Testis (tissue), 5 donors: Measurements from ENCODE around the gene RNASE12. TPM values are rescaled to one million over a fixed set of nuclear protein-coding genes. Genes with fewer than 3 reads are reported as not detected.

ENCODE experiments used
- DNase-seq: peaks from one replicate; pipeline ENCODE4 v3.0.0-alpha.2; 2019
- H3K27ac ChIP-seq, 2 donors: fragments of 200-600 bp; sonication (generic); one replicate each; pipeline ENCODE4 v1.5.1; 2019
- H3K27me3 ChIP-seq: fragments of 200-600 bp; sonication (generic); one replicate; pipeline ENCODE4 v1.5.1; 2019
- H3K36me3 ChIP-seq: fragments of 200-600 bp; sonication (generic); one replicate; pipeline ENCODE4 v1.5.1; 2017; ENCODE audit warnings: low read depth; ENCODE audit errors: missing control alignments
- H3K4me1 ChIP-seq: fragments of 200-600 bp; sonication (generic); one replicate; pipeline ENCODE4 v1.5.1; 2019
- H3K4me3 ChIP-seq, 2 donors: fragments of 200-600 bp; sonication (generic); one replicate each; pipeline ENCODE4 v1.5.1; 2017 to 2019
- H3K9me3 ChIP-seq: fragments of 200-600 bp; sonication (generic); one replicate; pipeline ENCODE4 v1.5.1; 2017
- CTCF ChIP-seq, 3 experiments: fragments of 450-650 bp in 2 of 3; fragments of 200-600 bp in 1 of 3; sonication (generic) in 1 of 3; IDR thresholded peaks; one replicate each; pipeline ENCODE4 v1.5.1; 2016 to 2019; ENCODE audit warnings: antibody characterized with exemption in 3 of 3, mild to moderate bottlenecking in 2 of 3, moderate library complexity in 1 of 3
- POLR2A ChIP-seq: fragments of 450-650 bp; IDR thresholded peaks from one replicate; pipeline ENCODE4 v1.6.1; 2017; ENCODE audit warnings: antibody characterized with exemption, mild to moderate bottlenecking, moderate library complexity
- WGBS, 2 donors: methylation state at CpG; one replicate each; pipeline ENCODE4 v1.1.5; 2018; 5-methylcytosine and 5-hydroxymethylcytosine counted together
- intact Hi-C: fragments of 100-400 bp; cut with DNase I; formaldehyde crosslinking; loops from one replicate; pipeline ENCODE4 v1.15.1; 2023; ENCODE audit warnings: low total_unique reads
- long read RNA-seq, 2 donors: transcript quantifications; one replicate each; lab custom pipeline, GENCODE V29; 2026
- polyA plus RNA-seq: library from polyadenylated mRNA; stranded (reverse); fragments of 350-450 nt; fragmentation: Illumina TruSeq; extraction: RNeasy Lipid Tissue Mini Kit (QIAGEN cat#74804); gene quantifications from one replicate; pipeline ENCODE4 v1.2.3, GENCODE V29; 2014; ENCODE audit warnings: low read depth, low replicate concordance; ENCODE audit not compliant: insufficient read depth
- total RNA-seq, 2 donors: library from RNA; depleted of rRNA; stranded (reverse); fragments of >200 nt; gene quantifications; one replicate each; pipeline ENCODE4 v1.2.3, GENCODE V29; 2016

The RNASE12 gene
- total RNA-seq (not detected), polyA plus RNA-seq (1.3 TPM)
- long read RNA-seq, donor 1 = 0 reads
- long read RNA-seq, donor 2 = 0 reads

- Histone ChIP-seq H3K27me3 (no peaks in the 10 kb centered on the region), H3K4me3 (no peak within 1 kb of the TSS), H3K9me3 (no peaks in the 10 kb centered on the region), H3K4me1 (no peaks in the 10 kb centered on the region), H3K36me3 (no peaks in the 10 kb centered on the region), H3K27ac (no peak within 1 kb of the TSS)
- no peak for TF ChIP-seq CTCF (IDR thresholded peaks at IDR 0.05)
- TF ChIP-seq POLR2A = no peak
- intact Hi-C loops = no loop called here
- no peak for DNase-seq
- WGBS, 2 donors = 74 to 78% methylated on average over 4 of the region's 4 CpGs
Measured at GRCh38 chr14:20591235-20591634, at the start of gene RNASE12. Gene RNASE12, minus strand, starts transcription at chr14:20591376. Its CDS starts 653 bp downstream, at chr14:20590723.

- peaks cover 18% of the 10 kb centered on the region for H3K4me1 ChIP-seq
- H3K4me3 ChIP-seq = peak overlapping the region; percentile 20 to 39
- no peaks in the 10 kb centered on the region for H3K9me3 ChIP-seq
- no peak for DNase-seq
- H3K27me3 ChIP-seq = no peaks in the 10 kb centered on the region
- intact Hi-C loops = no loop called here
- TF ChIP-seq CTCF (IDR thresholded peaks at IDR 0.05) (no peak), POLR2A (no peak)
- H3K36me3 ChIP-seq = no peaks in the 10 kb centered on the region
- WGBS, 2 donors = 7 to 13% methylated on average over 43 to 45 of the region's 45 CpGs
- H3K27ac ChIP-seq = peak overlapping the region in 1 of 2 donors; percentile 18
Measured at GRCh38 chr14:20632831-20633691, 41.9 kb upstream of the RNASE12 start.

GRCh38 chr14:20632448-20632830 lies 41.3 kb upstream of the RNASE12 start:
- peak overlapping the region; percentile 20 to 39 for H3K4me3 ChIP-seq
- no peaks in the 10 kb centered on the region for H3K27me3 ChIP-seq
- H3K9me3 ChIP-seq = no peaks in the 10 kb centered on the region
- intact Hi-C loops = no loop called here
- H3K4me1 ChIP-seq = peaks cover 18% of the 10 kb centered on the region
- no peak for DNase-seq
- 7 to 9% methylated on average over 19 of the region's 19 CpGs for WGBS, 2 donors
- no peak for TF ChIP-seq POLR2A
- TF ChIP-seq CTCF (IDR thresholded peaks at IDR 0.05) = no peak
- H3K36me3 ChIP-seq = no peaks in the 10 kb centered on the region
- peak overlapping the region in 1 of 2 donors; percentile 9 for H3K27ac ChIP-seq

GRCh38 chr14:20631880-20632389 lies 40.8 kb upstream of the RNASE12 start:
- intact Hi-C loops = no loop called here
- Histone ChIP-seq H3K27ac (peak overlapping the region in 1 of 2 donors; percentile 9), H3K4me1 (peaks cover 18% of the 10 kb centered on the region), H3K27me3 (no peaks in the 10 kb centered on the region), H3K4me3 (peak overlapping the region; percentile 20 to 39), H3K36me3 (no peaks in the 10 kb centered on the region), H3K9me3 (no peaks in the 10 kb centered on the region)
- WGBS, 2 donors = 3 to 5% methylated on average over 17 to 18 of the region's 18 CpGs
- DNase-seq = peak; percentile 91
- no peak for TF ChIP-seq CTCF (IDR thresholded peaks at IDR 0.05)
- TF ChIP-seq POLR2A = no peak
